Natural killer cell (primary cell): ENCODE measurements around the gene MRPS25. TPM values are rescaled to one million over a fixed set of nuclear protein-coding genes. Genes with fewer than 3 reads are reported as not detected.
A peak's percentile ranks its signal among the peaks of the same experiment; 100 is the strongest.

Experiments used
- ATAC-seq, 3 donors: fragments of 150-1000 bp in 2 of 3; fragments of 200-7000 bp in 1 of 3; cut with Tn5 transposase; 1 replicate in 1 of 3; 2 replicates in 2 of 3; pipeline ENCODE4 v1.10.0; 2021; ENCODE audit warnings: mild to moderate bottlenecking in 2 of 3, moderate library complexity in 2 of 3
- DNase-seq, 2 donors: peaks; one replicate each; pipeline versions ENCODE4 v3.0.0 to v3.0.0-alpha.2; 2013 to 2021; ENCODE audit warnings: mixed read lengths in 1 of 2
- H3K27ac ChIP-seq: one replicate; pipeline ENCODE4 v1.5.1; 2013; ENCODE audit warnings: mild to moderate bottlenecking, low read length
- H3K27me3 ChIP-seq: one replicate; pipeline ENCODE4 v1.6.1; 2013; ENCODE audit warnings: low read length; ENCODE audit not compliant: control insufficient read depth, insufficient read depth
- H3K36me3 ChIP-seq: one replicate; pipeline ENCODE4 v1.6.1; 2013; ENCODE audit warnings: low read length; ENCODE audit not compliant: control insufficient read depth, insufficient read depth
- H3K4me1 ChIP-seq: one replicate; pipeline ENCODE4 v1.6.1; 2013; ENCODE audit warnings: low read length; ENCODE audit not compliant: control insufficient read depth, insufficient read depth
- H3K4me3 ChIP-seq: one replicate; pipeline ENCODE4 v1.5.1; 2013; ENCODE audit warnings: low read length
- H3K9me3 ChIP-seq: one replicate; pipeline ENCODE4 v1.6.1; 2013; ENCODE audit warnings: low read length; ENCODE audit not compliant: control insufficient read depth, insufficient read depth
- H3K27ac Mint-ChIP-seq, 2 donors: one replicate each; pipeline ENCODE4 v1.8.0; 2022; ENCODE audit warnings: mild to moderate bottlenecking in 2 of 2, mixed read lengths in 2 of 2, moderate library complexity in 1 of 2
- H3K27me3 Mint-ChIP-seq, 2 donors: one replicate each; pipeline ENCODE4 v1.8.0; 2022; ENCODE audit warnings: low read depth in 2 of 2, mixed read lengths in 2 of 2
- H3K36me3 Mint-ChIP-seq: one replicate; pipeline ENCODE4 v1.8.0; 2022; ENCODE audit warnings: mixed read lengths
- H3K4me1 Mint-ChIP-seq, 2 donors: one replicate each; pipeline ENCODE4 v1.8.0; 2022; ENCODE audit warnings: mixed read lengths in 2 of 2
- H3K4me3 Mint-ChIP-seq: one replicate; pipeline ENCODE4 v1.8.0; 2022; ENCODE audit warnings: mild to moderate bottlenecking, moderate library complexity, mixed read lengths
- H3K9me3 Mint-ChIP-seq, 2 donors: one replicate each; pipeline ENCODE4 v1.8.0; 2022; ENCODE audit warnings: mixed read lengths in 2 of 2
- CTCF ChIP-seq: fragments of 200-600 bp; IDR thresholded peaks from one replicate; pipeline ENCODE4 v1.8.0; 2022; ENCODE audit warnings: antibody characterized with exemption
- WGBS: methylation state at CpG from one replicate; pipeline ENCODE4 v1.1.7; 2013; ENCODE audit warnings: missing lambda C conversion rate; ENCODE audit not compliant: insufficient coverage; 5-methylcytosine and 5-hydroxymethylcytosine counted together
- intact Hi-C: fragments of 100-400 bp; cut with micrococcal nuclease; formaldehyde crosslinking; loops from one replicate; pipeline ENCODE4 v1.14.2; 2022
- total RNA-seq, 4 donors: library from RNA; stranded (reverse); fragments of 120-200 nt in 1 of 4; gene quantifications; one replicate each; pipeline versions ENCODE4 v1.2.3 to v1.2.4, GENCODE V29; 2013 to 2022

MRPS25 gene
- total RNA-seq, 3 donors from 2014 or later (not counting 1 experiment from before 2014, with no cell fraction given) = 32.3 to 41.4 (median 41.4) TPM

- ATAC-seq (no peak), DNase-seq (no peak)
- Histone ChIP-seq H3K4me3 (no peak overlapping the region), H3K4me1 (no peaks in the 10 kb centered on the region), H3K9me3 (no peaks in the 10 kb centered on the region), H3K36me3 (peaks cover 83% of the 10 kb centered on the region), H3K27ac (no peak overlapping the region), H3K27me3 (no peaks in the 10 kb centered on the region)
- Mint-ChIP-seq H3K36me3 (peaks cover 9% of the 10 kb centered on the region), H3K27me3 (no peaks in the 10 kb centered on the region), H3K4me1 (no peaks in the 10 kb centered on the region), H3K27ac (peak overlapping the region; percentile 16 to 78), H3K9me3 (no peaks in the 10 kb centered on the region), H3K4me3 (no peak overlapping the region)
- no peak for TF ChIP-seq CTCF
- intact Hi-C loops = no loop called here
- WGBS = 75% methylated on average over 3 of the region's 3 CpGs
These were observed 22.2 kb downstream of the MRPS25 start for GRCh38 chr3:15042936-15043335.

GRCh38 chr3:15041950-15042349, 23.2 kb downstream of the MRPS25 start:
- Histone ChIP-seq H3K27ac (no peak overlapping the region), H3K27me3 (no peaks in the 10 kb centered on the region), H3K4me1 (no peaks in the 10 kb centered on the region), H3K9me3 (no peaks in the 10 kb centered on the region), H3K36me3 (peaks cover 83% of the 10 kb centered on the region), H3K4me3 (no peak overlapping the region)
- DNase-seq = no peak
- ATAC-seq = no peak
- Mint-ChIP-seq H3K9me3 (no peaks in the 10 kb centered on the region), H3K36me3 (peaks cover 9% of the 10 kb centered on the region), H3K27ac (peak overlapping the region; percentile 16 to 78), H3K4me1 (no peaks in the 10 kb centered on the region), H3K4me3 (no peak overlapping the region), H3K27me3 (no peaks in the 10 kb centered on the region)
- intact Hi-C loops = no loop called here
- TF ChIP-seq CTCF = no peak
- WGBS = 84% methylated on average over 2 of the region's 3 CpGs

- Histone ChIP-seq H3K36me3 (peaks cover 76% of the 10 kb centered on the region), H3K4me1 (no peaks in the 10 kb centered on the region), H3K27ac (no peak overlapping the region), H3K4me3 (no peak overlapping the region), H3K27me3 (no peaks in the 10 kb centered on the region), H3K9me3 (no peaks in the 10 kb centered on the region)
- Mint-ChIP-seq H3K27me3 (no peaks in the 10 kb centered on the region), H3K27ac (no peak overlapping the region), H3K4me1 (no peaks in the 10 kb centered on the region), H3K9me3 (no peaks in the 10 kb centered on the region), H3K4me3 (no peak overlapping the region), H3K36me3 (peaks cover 9% of the 10 kb centered on the region)
- WGBS = 98% methylated on average over 2 of the region's 3 CpGs
- ATAC-seq (no peak), DNase-seq (no peak)
- no peak for TF ChIP-seq CTCF
- intact Hi-C loops = no loop called here
These were observed 24.3 kb downstream of the MRPS25 start for GRCh38 chr3:15040844-15041243.

- intact Hi-C loops = no loop called here
- no peaks in the 10 kb centered on the region for H3K9me3 ChIP-seq
- no peaks in the 10 kb centered on the region for H3K9me3 Mint-ChIP-seq
- H3K4me1 Mint-ChIP-seq = no peaks in the 10 kb centered on the region
- no peaks in the 10 kb centered on the region for H3K27me3 ChIP-seq
- H3K36me3 Mint-ChIP-seq = peaks cover 9% of the 10 kb centered on the region
- DNase-seq (no peak), ATAC-seq (no peak)
- no peak overlapping the region for H3K27ac ChIP-seq
- no peak for TF ChIP-seq CTCF
- H3K27ac Mint-ChIP-seq = no peak overlapping the region
- WGBS = 96% methylated on average over 6 of the region's 6 CpGs
- no peaks in the 10 kb centered on the region for H3K27me3 Mint-ChIP-seq
- peaks cover 73% of the 10 kb centered on the region for H3K36me3 ChIP-seq
- H3K4me3 ChIP-seq = no peak overlapping the region
- H3K4me1 ChIP-seq = no peaks in the 10 kb centered on the region
- H3K4me3 Mint-ChIP-seq = no peak overlapping the region
These were observed 26.8 kb downstream of the MRPS25 start for GRCh38 chr3:15038306-15038705.
